ENCODE results near the gene CDT1. TPM values are rescaled to one million over a fixed set of nuclear protein-coding genes. Genes with fewer than 3 reads are reported as not detected.
"Not testable (repeated sequence)": the region's sequence is repeated elsewhere in the genome, so short reads cannot be mapped to it uniquely, and the experiment has no call there.

CDT1 gene
- total RNA-seq, 1 donor from 2014 or later, result 0.76 TPM

GRCh38 chr16:88767546-88768070 is 36.0 kb upstream of the CDT1 start:
- intact Hi-C loops (cut with DNase I), result no loop called here
- peak; percentile 3 for ATAC-seq
- DNase-seq (ENCODE audit: low spot score), result no peak

GRCh38 chr16:88768071-88768783 is 35.4 kb upstream of the CDT1 start:
- intact Hi-C loops (cut with DNase I), result no loop called here
- no peak for DNase-seq (ENCODE audit: low spot score)
- ATAC-seq, result peak; percentile 53

GRCh38 chr16:88769617-88770460 is 33.8 kb upstream of the CDT1 start:
- intact Hi-C loops (cut with DNase I), result no loop called here
- ATAC-seq (no peak), DNase-seq (ENCODE audit: low spot score) (no peak)

DNA sequence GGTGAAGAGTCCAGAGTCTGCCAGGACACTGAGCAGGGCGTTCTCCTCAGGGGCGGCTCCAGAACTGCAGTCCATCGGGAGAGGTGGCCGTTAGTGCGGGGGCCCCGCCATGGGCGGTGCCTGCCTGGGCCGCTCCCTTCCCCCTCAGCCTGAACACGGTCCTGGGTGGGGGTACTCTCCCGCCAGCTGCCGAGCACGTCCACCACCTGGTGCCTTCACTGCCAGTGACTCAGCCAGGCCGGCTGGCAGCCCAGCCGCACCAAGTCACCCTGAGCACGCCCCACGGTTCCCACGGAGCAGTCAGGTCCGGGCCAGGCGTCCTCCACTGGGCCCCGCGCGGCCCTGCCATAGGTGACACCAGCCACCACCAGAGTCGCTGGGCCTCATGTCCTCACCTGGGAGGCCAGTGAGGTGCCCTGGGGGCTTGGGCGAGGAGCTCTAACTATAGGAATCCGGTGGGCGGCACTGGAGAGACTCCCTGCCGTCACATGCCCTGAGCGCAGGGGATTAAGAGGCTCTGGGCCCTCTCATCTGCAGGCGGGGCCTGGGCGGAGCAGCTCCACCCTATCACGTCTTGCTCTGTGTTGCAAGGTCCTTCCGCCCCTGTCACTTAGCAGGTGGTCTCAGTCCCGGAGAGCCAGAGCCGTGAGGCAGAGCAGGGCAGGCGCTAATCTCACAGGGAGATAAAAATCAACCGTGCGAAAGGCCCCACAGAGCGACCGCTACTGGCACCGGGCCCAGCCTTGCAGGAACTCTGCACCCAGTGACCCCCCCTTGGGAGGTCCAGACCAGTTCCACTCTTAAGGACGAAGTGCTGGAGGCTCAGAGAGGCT is 32.9 kb upstream of the CDT1 start:
- intact Hi-C loops (cut with DNase I), result no loop called here
- DNase-seq (ENCODE audit: low spot score), result no peak
- ATAC-seq, result peak; percentile 1

- ATAC-seq (no peak), DNase-seq (ENCODE audit: low spot score) (no peak)
- intact Hi-C loops (cut with DNase I), result no loop called here
Measured at GRCh38 chr16:88771294-88771772, 32.3 kb upstream of the CDT1 start.

- intact Hi-C loops (cut with DNase I); ATAC-seq; DNase-seq (ENCODE audit: low spot score): not testable (repeated sequence)
Measured at GRCh38 chr16:88771781-88772180, 31.8 kb upstream of the CDT1 start.

- DNase-seq (ENCODE audit: low spot score) (peak; percentile 73), ATAC-seq (peak; percentile 49)
- intact Hi-C loops (cut with DNase I), result no loop called here
Measured at GRCh38 chr16:88772871-88773811, 30.4 kb upstream of the CDT1 start.

GRCh38 chr16:88773812-88774291 is 29.7 kb upstream of the CDT1 start:
- ATAC-seq, result peak; percentile 16
- no peak for DNase-seq (ENCODE audit: low spot score)
- intact Hi-C loops (cut with DNase I), result no loop called here

GRCh38 chr16:88774544-88775393 is 28.8 kb upstream of the CDT1 start:
- no peak for ATAC-seq
- DNase-seq (ENCODE audit: low spot score), result no peak
- intact Hi-C loops (cut with DNase I), result no loop called here

- intact Hi-C loops (cut with DNase I), result loop anchor here (1.0 kb wide), 1 partner anchor 129 kb away; no protein-coding TSS in a partner anchor
- no peak for ATAC-seq
- DNase-seq (ENCODE audit: low spot score), result no peak
Measured at GRCh38 chr16:88775825-88776224, 27.8 kb upstream of the CDT1 start.

DNA sequence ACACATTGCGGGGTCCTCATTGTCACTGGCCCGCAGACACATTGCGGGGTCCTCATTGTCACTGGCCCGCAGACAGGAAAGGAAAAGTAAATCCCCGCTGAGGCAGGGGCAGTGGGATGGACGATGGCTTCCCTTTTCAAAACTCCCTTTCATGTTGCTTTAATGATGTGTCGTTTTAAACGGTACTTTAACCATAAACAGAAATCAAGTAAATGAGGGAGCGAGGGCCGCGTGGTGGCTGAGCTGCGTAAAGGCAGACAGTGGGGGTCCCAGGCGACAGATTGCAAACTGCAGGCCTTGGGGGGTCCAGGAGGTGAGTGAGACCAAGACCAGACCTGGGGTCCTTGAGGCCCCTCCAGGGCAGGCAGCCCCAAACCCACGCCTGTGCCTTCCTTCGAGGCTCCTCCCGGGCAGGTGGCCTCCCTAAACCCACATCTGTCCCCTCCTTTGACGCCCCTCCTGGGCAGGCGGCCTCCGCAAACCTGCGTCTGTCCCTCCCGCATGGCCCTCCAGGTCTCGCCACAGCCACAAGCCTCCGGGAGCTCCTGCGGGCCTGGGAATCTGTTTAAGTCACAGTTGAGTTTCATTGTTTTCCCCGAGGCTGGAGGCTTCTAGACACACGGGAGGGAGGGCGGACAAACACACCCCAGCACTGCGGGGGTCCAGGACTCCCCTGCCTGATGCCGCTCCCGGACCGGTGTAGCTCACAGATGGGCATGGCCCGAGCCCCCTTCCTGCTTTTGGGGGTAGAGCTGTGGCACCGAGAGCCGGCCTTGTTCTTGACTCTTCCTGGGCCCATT is 25.9 kb upstream of the CDT1 start:
- intact Hi-C loops (cut with DNase I), result no loop called here
- no peak for DNase-seq (ENCODE audit: low spot score)
- no peak for ATAC-seq

DNA sequence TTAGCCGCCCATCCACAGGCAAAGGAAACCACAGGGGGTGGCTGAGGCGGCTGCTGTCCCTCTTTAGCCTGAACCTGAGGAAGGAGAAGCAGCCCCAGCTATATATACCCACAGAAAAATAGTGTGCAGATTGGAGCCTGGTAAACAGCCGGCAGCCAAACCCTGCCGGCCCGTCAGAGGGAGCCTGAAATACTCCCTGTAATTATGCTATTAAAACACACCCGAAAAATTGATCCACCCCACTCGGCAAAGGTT is 25.4 kb upstream of the CDT1 start:
- intact Hi-C loops (cut with DNase I), result no loop called here
- ATAC-seq, result no peak
- DNase-seq (ENCODE audit: low spot score), result no peak

DNA sequence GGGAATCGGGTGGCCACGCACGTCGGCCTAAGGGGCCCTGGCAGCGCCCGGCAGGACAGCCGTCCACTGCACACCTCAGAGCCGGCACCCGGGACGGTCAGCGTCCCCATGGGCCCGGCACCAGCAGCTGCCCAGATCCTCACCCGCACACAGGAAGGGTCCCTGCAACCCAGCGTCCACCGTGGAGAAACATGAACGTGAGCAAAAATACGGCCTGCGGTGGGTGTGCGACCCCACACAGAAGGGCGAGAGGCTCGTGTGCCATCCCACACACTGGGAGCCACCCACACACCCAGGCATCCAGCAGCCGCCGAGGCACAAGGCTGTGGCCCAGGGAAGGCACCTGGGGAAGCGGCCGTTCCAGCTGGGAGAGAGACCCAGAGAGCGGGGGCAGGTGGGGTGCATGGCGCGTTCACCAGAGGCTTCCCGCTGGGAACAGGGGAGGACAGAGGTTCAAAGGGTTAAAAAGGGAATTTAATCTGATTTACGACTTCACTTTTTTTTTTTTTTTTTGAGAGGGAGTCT is 25.0 kb upstream of the CDT1 start:
- intact Hi-C loops (cut with DNase I), result no loop called here
- ATAC-seq (no peak), DNase-seq (ENCODE audit: low spot score) (no peak)

DNA sequence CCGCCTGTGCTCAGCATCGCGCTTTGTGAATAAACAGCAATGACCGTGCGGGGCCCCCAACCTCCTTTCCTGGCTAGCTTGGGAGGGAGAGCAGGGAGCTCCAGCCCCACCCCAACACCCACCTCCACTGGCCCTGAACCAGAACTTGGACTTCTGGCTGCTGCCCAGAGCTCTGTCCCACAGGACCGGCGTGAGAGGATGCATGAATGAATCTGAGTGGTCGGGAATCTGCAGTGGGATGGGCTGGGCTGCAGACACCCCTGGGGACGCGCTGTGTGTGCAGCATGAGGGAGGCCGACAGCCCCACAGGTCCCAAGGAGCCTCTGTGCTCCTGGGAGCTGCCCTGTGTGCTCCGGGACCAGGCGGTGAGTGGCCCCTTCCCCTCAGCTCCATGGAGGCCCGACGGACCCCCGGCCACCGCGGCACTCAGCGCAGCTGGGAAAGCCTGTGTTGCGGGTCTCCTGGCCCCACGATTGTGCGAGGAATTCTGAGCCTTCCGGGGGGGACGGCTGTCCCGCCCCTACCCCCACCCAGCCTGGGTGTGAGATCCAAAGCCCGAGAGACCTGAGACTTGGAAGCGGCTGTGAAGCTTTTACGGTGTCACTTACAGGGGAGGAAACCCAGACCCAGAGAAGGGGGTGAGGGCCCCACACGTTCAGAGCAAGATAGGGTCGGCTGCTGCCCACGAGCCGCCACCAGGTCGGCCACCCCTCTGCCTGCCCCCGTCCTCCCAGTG is 24.0 kb upstream of the CDT1 start:
- ATAC-seq, result no peak
- intact Hi-C loops (cut with DNase I), result no loop called here
- DNase-seq (ENCODE audit: low spot score), result no peak

- ATAC-seq (no peak), DNase-seq (ENCODE audit: low spot score) (no peak)
- intact Hi-C loops (cut with DNase I), result no loop called here
Measured at GRCh38 chr16:88780142-88781062, 23.2 kb upstream of the CDT1 start.

All from sciatic nerve (tissue), 2 donors.